Activated CD8-positive, alpha-beta memory T cell treated with anti-CD3 and anti-CD28 coated beads, Interleukin-2, amount 50 U/mL, for 1 hour (primary cell): ENCODE data around the gene PTP4A1.
A peak's percentile ranks its signal among the peaks of the same experiment; 100 is the strongest.
"Not testable (repeated sequence)": the region's sequence is repeated elsewhere in the genome, so short reads cannot be mapped to it uniquely, and the experiment has no call there.

Source experiments
- DNase-seq: peaks from one replicate; pipeline ENCODE4 v3.0.0-alpha.2; 2020; ENCODE audit errors: extremely low read depth

Gene PTP4A1

DNA sequence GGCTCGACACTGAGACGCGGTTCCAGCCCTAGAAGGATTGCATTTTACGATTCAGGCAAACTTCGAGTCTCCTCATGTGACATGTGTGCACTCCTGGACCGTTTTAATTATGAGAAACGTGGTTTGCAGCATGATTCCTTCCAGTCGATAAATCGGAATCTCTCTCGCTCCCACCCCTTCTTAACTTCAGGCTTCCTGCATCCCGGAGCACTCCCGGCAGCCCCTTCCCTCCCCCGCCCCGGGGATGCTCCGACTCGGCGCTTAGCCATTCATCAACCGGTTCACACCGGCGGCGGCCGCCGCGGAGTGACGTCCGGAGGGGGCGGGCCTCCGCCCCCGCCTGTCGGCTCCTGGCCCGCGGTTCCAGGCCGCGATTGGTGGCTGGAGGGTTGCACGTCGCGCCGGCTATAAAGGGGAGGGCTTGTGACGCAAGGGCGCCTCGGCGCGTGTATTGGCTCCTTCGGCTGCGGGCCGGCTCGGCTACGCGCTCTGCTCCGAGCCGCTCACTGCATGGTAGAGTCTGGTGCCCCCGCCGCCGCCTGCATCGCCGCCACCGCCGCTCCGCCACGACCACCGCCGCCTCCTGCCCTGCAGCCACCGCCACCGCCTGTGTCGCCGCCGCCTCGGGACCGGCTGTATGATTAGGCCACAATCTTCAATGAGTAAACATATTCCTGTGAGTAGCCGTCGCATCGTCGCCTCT is at the start of gene PTP4A1, which contains the start of gene LOC128125822:
Gene PTP4A1, plus strand, starts transcription at position 437 of the 703 bp plus-strand sequence. CDS start 4,401 bp downstream, outside the sequence.
Gene LOC128125822, plus strand, starts transcription at position 437 of the 703 bp plus-strand sequence.
- peak; percentile 89 for DNase-seq

- DNase-seq = not testable (repeated sequence)
These were observed 49.4 kb upstream of the PTP4A1 start for GRCh38 chr6:63522911-63523287.

- DNase-seq = no peak
These were observed 48.6 kb upstream of the PTP4A1 start for GRCh38 chr6:63523630-63524029.

GRCh38 chr6:63525186-63525878 is 46.9 kb upstream of the PTP4A1 start:
- no peak for DNase-seq

GRCh38 chr6:63526931-63527330 is 45.3 kb upstream of the PTP4A1 start:
- no peak for DNase-seq

GRCh38 chr6:63527658-63528514 is 44.4 kb upstream of the PTP4A1 start:
- DNase-seq = no peak

DNA sequence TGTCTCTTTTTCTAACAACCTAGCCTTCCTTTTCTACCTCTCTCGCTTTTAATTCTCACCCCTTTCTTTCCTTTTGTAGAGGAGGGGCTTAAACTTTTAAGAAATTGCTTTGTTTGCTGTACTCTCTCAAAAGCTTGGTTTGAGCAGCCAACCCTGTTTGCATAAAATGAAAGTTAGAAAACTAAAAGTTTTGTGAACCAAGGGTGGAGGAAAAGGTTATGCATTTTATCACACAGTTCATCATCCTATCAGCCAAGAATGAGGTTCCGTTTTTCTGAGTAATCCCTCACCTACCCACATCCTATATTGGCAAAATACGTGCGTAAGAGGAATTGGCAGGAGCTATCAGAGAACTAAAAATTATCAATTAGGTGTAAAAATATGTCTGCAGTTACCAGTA is 42.8 kb upstream of the PTP4A1 start:
- no peak for DNase-seq

DNA sequence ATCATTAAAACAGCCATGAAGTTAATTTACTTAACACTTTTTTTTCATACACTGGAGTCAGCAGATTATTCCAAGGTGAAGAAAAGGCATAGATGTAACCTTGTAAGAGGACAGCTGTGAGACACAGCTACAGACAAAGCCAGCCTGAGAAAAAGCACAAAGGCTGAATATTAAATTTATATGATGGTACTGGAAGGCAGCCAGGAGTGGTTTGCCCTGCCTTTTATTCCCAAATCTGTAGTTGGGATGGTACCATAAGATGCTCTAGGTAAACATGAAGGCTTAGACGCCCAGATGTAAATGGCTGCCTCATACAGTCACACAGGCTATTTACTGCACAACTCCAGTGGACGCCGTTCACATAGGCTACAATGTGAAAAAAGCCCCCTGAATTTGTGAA is 42.1 kb upstream of the PTP4A1 start:
- no peak for DNase-seq

DNA sequence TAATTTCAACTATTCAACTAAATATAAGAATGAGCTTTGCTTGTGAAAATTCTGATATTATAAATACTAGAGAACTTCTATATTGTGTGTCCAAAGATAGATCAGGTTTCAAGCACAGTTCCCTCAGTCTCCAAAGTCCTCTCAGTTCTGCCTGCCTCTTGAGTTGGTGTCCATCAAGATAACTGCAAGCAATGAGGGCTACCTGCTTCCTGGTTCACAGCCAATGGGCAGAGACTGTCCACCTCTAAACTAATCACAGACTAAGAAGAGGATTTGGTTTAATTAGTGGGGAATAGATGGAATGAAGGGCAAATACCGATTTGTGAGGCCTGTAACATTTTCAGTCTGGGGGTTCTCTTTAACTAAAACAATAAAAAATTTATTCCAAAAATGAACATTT is 41.3 kb upstream of the PTP4A1 start:
- no peak for DNase-seq

GRCh38 chr6:63533026-63533425 is 39.3 kb upstream of the PTP4A1 start:
- DNase-seq = no peak

DNA sequence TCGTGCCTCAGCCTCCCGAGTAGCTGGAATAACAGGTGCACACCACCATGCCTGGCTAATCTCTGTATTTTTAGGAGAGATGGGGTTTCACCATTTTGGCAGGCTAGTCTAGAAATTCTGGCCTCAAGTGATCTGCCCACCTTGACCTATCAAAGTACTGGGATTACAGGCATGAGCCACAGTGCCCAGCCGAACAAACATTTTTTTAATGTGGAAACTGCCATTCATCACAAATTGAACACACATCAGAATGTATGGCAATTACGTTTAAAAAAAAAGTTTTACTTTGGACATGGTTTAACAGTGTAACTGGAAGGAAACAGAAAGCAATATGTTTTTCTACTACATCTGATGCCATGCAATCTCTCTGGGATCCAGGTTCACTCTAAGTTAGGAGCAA is 38.3 kb upstream of the PTP4A1 start:
- no peak for DNase-seq

GRCh38 chr6:63537201-63537958 is 34.9 kb upstream of the PTP4A1 start:
- no peak for DNase-seq

- no peak for DNase-seq
These were observed 34.4 kb upstream of the PTP4A1 start for GRCh38 chr6:63537959-63538300.

- no peak for DNase-seq
These were observed 33.7 kb upstream of the PTP4A1 start for GRCh38 chr6:63538550-63538949.

DNA sequence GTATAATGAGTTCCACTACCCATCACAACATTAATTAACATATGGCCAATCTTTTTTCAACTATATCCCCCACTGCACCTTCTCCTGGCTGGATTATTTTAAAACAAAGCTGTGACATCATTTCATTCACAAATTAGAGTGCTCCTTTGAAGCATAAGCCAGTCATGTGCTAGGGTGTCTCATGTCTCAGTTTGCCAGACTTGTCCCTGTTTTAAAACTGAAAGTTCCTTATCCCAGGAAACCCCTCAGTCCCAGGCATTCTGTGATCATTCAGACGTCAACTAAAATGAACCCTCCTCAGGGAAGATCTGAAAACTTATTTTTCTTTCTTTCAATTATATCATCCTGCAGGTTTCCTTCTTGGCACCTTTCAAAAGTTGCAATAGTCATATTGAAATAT is 29.3 kb upstream of the PTP4A1 start:
- no peak for DNase-seq

- DNase-seq = no peak
These were observed 28.3 kb upstream of the PTP4A1 start for GRCh38 chr6:63543982-63544381.

GRCh38 chr6:63546236-63546635 is 26.0 kb upstream of the PTP4A1 start:
- DNase-seq = no peak

DNA sequence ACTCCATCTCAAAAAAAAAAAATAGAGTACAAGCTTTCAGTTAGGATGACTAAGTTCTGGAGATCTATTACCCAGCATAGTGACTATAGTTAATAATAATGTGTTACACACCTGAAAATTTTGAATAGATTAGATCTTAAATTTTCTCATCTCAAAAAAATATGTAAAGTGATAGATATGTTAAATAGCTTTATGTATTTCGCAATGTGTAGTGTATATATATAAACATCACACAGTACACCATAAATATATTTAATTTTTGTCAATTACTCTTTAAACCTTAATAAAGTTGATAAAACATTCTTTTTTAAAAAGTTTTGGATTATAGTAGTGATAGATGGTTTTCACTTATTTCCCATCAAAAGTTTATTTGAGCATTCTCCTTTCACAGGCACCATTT is 25.6 kb upstream of the PTP4A1 start:
- DNase-seq = no peak

- no peak for DNase-seq
These were observed 23.2 kb upstream of the PTP4A1 start for GRCh38 chr6:63549076-63549475.

DNA sequence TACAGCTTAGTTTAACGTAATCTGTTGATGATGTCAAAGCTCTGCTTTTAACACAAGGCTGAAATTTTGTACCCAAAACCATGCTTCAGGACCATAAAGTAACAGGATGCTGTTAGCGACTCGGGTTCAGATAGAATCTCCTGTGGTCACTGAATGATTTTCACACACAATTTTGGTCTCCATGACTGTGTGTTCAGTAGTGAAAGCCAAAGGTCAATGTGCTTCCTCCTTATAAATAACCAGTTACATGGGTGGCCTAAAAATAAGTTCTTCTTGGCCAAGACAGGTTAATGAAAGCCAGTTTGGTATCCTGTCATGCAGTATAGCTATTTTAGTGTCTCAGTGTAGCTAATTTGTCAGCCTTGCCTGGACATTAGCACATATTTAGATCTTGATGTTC is 19.1 kb upstream of the PTP4A1 start:
- DNase-seq = no peak

DNA sequence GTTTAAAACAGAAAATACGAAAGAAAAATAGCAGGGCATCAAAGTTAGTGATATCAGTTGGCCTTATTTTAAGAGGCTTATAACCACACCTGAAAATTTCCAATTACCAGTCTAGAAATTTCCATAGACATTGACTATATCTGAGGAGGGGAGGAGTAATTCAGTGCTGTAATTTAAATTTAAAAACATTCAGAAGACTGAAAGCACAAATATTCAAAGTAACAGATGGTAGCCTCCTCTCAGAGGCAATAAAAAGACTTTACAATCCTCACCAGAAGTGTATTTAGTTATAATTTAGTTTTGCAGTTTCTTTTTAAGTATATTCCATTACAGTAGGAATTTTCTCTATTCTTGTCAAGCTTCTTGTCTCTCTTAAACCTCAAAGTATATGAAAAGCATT is 18.4 kb upstream of the PTP4A1 start:
- DNase-seq = no peak

- DNase-seq = no peak
These were observed 17.5 kb upstream of the PTP4A1 start for GRCh38 chr6:63554782-63555181.
